ENCODE results near the gene CCDC183.

Gene CCDC183

DNA sequence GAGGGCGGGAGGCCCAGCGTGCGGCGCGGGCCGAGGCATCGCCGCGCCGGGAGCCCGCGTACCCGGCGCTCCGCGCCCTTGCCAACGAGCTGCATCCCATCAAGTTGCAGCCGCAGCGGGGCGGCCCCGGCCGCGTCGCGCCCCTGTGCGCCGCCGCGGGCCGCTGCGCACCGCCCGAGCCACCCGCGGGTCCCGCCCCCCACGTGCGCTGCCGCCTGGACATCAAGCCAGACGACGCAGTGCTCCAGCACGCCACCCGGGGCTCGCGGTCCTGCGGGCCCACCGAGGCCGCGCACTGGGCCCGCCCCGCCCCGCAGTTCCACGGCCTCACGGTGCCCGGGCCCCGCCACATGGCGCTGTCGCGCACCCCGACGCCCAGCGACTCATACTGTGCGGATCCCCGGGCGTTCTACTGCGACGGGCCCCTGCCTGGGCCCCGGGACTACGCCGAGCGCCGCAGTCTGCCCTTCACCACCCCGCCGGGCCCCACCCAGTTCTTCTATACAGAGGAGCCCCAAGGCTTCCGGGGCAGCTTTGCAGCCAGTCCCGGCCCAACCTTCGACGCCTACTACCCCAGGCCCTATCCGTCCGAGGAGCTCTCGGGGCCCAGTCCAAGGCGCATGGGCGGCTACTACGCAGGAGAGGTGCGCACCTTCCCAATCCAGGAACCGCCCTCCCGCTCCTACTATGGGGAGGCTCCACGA, 48.8 kb downstream of the CCDC183 start:
- Histone ChIP-seq H3K18ac (ENCODE audit: low read depth in 1 of 2, low read length in 2 of 2) (no peak overlapping the region), H3K27me3 (ENCODE audit: control insufficient read depth in 1 of 2, insufficient read depth in 1 of 2, low read length in 2 of 2) (peaks cover 0 to 22% of the 10 kb centered on the region in 2 experiments), H3K27ac (ENCODE audit: low read length, poor library complexity, severe bottlenecking) (no peak overlapping the region), H2BK12ac (ENCODE audit: low read length in 2 of 2) (no peak overlapping the region), H2AK5ac (ENCODE audit: low read length, severe bottlenecking) (no peak overlapping the region), H3K9me3 (ENCODE audit: control insufficient read depth, low read length) (no peaks in the 10 kb centered on the region), H3K4me2 (ENCODE audit: low read length, poor library complexity, severe bottlenecking) (no peak overlapping the region), H3K23ac (ENCODE audit: low read length in 2 of 2) (no peak overlapping the region), H3K4ac (ENCODE audit: low read depth in 1 of 2, low read length in 2 of 2) (no peak overlapping the region), H2BK15ac (ENCODE audit: low read depth, poor library complexity, severe bottlenecking) (no peak overlapping the region), H3K4me1 (ENCODE audit: control insufficient read depth, insufficient read depth, low read depth, low read length) (peaks cover 52% of the 10 kb centered on the region), H2BK5ac (ENCODE audit: low read depth, low read length, poor library complexity, severe bottlenecking) (no peak overlapping the region), H3K14ac (ENCODE audit: low read length in 2 of 2) (no peak overlapping the region), H2BK120ac (ENCODE audit: low read depth, low read length) (no peak overlapping the region), H2AFZ (ENCODE audit: low read depth, low read length) (no peak overlapping the region), H3K36me3 (ENCODE audit: control insufficient read depth in 1 of 2, insufficient read depth in 2 of 2, low read depth in 1 of 2, low read length in 2 of 2) (peaks cover 2 to 39% of the 10 kb centered on the region in 2 experiments), H4K91ac (ENCODE audit: low read length) (no peak overlapping the region), H3K9ac (ENCODE audit: low read length) (no peak overlapping the region), H3K4me3 (ENCODE audit: insufficient read depth in 1 of 2, low read depth in 1 of 2, low read length in 2 of 2) (no peak overlapping the region), H3K79me1 (replicated peaks; ENCODE audit: low read length, poor library complexity, severe bottlenecking) (peaks cover 14% of the 10 kb centered on the region), H4K8ac (ENCODE audit: low read length) (no peak overlapping the region)
- DNase-seq = no peak
- WGBS = 95% methylated on average over 64 of the region's 88 CpGs

DNA sequence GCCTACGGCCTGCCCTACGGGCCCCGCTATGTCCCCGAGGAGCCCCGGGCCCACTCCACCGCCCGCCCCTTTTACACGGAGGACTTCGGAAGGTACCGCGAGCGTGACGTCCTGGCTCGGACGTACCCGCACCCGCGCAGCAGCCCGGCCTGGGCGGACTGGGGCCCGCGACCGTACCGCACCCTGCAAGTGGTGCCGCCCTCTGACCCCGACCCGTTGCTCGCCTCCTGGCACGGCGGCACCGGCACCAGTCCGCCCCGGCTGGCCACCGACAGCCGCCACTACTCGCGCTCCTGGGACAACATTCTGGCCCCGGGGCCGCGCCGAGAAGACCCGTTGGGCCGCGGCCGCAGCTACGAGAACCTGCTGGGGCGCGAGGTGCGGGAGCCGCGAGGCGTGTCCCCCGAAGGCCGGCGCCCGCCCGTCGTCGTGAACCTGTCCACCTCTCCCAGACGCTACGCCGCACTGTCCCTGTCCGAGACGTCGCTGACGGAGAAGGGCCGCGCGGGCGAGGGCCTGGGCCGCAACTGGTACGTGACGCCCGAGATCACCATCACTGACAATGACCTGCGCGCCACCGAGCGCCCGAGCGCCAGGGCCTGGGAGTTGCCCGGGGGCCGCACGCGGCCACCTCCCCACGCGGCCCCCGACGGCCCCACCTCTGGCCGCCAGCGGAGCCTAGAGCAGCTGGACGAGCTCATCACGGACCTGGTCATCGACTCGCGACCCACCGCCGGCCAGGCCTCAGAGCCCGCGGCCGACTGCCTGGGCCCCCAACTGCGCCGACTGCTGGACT, 49.5 kb downstream of the CCDC183 start:
- peaks cover 52% of the 10 kb centered on the region for H3K4me1 ChIP-seq (ENCODE audit: control insufficient read depth, insufficient read depth, low read depth, low read length)
- H2AFZ ChIP-seq (ENCODE audit: low read depth, low read length) = no peak overlapping the region
- H3K4me3 ChIP-seq (ENCODE audit: insufficient read depth in 1 of 2, low read depth in 1 of 2, low read length in 2 of 2) = no peak overlapping the region
- H2BK15ac ChIP-seq (ENCODE audit: low read depth, poor library complexity, severe bottlenecking) = no peak overlapping the region
- H3K79me1 ChIP-seq (replicated peaks; ENCODE audit: low read length, poor library complexity, severe bottlenecking) = peaks cover 17% of the 10 kb centered on the region
- no peak overlapping the region for H2BK120ac ChIP-seq (ENCODE audit: low read depth, low read length)
- whole genome bisulfite sequencing = 90% methylated on average over 100 of the region's 102 CpGs
- H2BK12ac ChIP-seq (ENCODE audit: low read length in 2 of 2) = no peak overlapping the region
- H2AK5ac ChIP-seq (ENCODE audit: low read length, severe bottlenecking) = no peak overlapping the region
- H3K9me3 ChIP-seq (ENCODE audit: control insufficient read depth, low read length) = no peaks in the 10 kb centered on the region
- H3K27ac ChIP-seq (ENCODE audit: low read length, poor library complexity, severe bottlenecking) = no peak overlapping the region
- no peak overlapping the region for H3K23ac ChIP-seq (ENCODE audit: low read length in 2 of 2)
- H4K91ac ChIP-seq (ENCODE audit: low read length) = no peak overlapping the region
- H3K4ac ChIP-seq (ENCODE audit: low read depth in 1 of 2, low read length in 2 of 2) = no peak overlapping the region
- no peak overlapping the region for H3K18ac ChIP-seq (ENCODE audit: low read depth in 1 of 2, low read length in 2 of 2)
- peaks cover 0 to 22% of the 10 kb centered on the region in 2 experiments for H3K27me3 ChIP-seq (ENCODE audit: control insufficient read depth in 1 of 2, insufficient read depth in 1 of 2, low read length in 2 of 2)
- no peak for DNase-seq
- H3K9ac ChIP-seq (ENCODE audit: low read length) = no peak overlapping the region
- no peak overlapping the region for H3K14ac ChIP-seq (ENCODE audit: low read length in 2 of 2)
- peak overlapping the region; percentile 14 for H4K8ac ChIP-seq (ENCODE audit: low read length)
- H3K4me2 ChIP-seq (ENCODE audit: low read length, poor library complexity, severe bottlenecking) = no peak overlapping the region
- no peak overlapping the region for H2BK5ac ChIP-seq (ENCODE audit: low read depth, low read length, poor library complexity, severe bottlenecking)
- peaks cover 0 to 45% of the 10 kb centered on the region in 2 experiments for H3K36me3 ChIP-seq (ENCODE audit: control insufficient read depth in 1 of 2, insufficient read depth in 2 of 2, low read depth in 1 of 2, low read length in 2 of 2)

DNA sequence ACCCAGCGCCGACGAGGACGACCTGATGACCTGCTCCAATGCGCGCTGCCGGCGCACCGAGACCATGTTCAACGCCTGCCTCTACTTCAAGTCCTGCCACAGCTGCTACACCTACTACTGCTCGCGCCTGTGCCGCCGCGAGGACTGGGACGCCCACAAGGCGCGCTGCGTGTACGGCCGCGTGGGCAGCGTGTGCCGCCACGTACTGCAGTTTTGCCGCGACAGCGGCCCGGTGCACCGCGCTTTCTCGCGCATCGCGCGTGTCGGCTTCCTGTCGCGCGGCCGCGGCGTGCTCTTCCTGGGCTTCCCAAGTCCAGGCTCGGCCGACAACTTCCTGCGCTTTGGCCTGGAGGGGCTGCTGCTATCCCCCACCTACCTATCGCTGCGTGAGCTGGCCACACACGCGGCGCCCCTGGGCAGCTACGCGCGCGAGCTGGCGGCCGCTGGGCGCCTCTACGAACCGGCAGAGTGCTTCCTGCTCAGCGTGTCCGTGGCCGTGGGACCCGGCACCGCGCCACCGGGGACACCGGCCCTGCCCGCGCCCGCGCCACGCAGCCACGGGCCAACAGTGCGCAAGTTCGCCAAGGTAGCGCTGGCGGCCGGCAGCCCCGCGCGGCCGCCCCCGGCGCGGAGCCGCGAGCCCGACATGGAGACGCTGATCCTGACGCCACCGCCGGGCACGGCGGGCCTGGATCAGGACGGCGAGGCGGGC, 50.4 kb downstream of the CCDC183 start:
- Histone ChIP-seq H2AK5ac (ENCODE audit: low read length, severe bottlenecking) (no peak overlapping the region), H3K14ac (ENCODE audit: low read length in 2 of 2) (peak overlapping the region in 1 of 2 experiments; percentile 77), H2BK12ac (ENCODE audit: low read length in 2 of 2) (peak overlapping the region in 1 of 2 experiments; percentile 52), H3K18ac (ENCODE audit: low read depth in 1 of 2, low read length in 2 of 2) (peak overlapping the region; percentile 79 to 96), H2BK5ac (ENCODE audit: low read depth, low read length, poor library complexity, severe bottlenecking) (no peak overlapping the region), H4K8ac (ENCODE audit: low read length) (peak overlapping the region; percentile 78), H3K4me2 (ENCODE audit: low read length, poor library complexity, severe bottlenecking) (no peak overlapping the region), H4K91ac (ENCODE audit: low read length) (peak overlapping the region; percentile 70), H3K27ac (ENCODE audit: low read length, poor library complexity, severe bottlenecking) (no peak overlapping the region), H3K4ac (ENCODE audit: low read depth in 1 of 2, low read length in 2 of 2) (peak overlapping the region; percentile 60 to 76), H3K9me3 (ENCODE audit: control insufficient read depth, low read length) (no peaks in the 10 kb centered on the region), H3K23ac (ENCODE audit: low read length in 2 of 2) (peak overlapping the region in 1 of 2 experiments; percentile 86), H3K9ac (ENCODE audit: low read length) (no peak overlapping the region), H2BK120ac (ENCODE audit: low read depth, low read length) (no peak overlapping the region), H3K79me1 (replicated peaks; ENCODE audit: low read length, poor library complexity, severe bottlenecking) (peaks cover 24% of the 10 kb centered on the region), H3K4me3 (ENCODE audit: insufficient read depth in 1 of 2, low read depth in 1 of 2, low read length in 2 of 2) (peak overlapping the region in 1 of 2 experiments; percentile 35), H2AFZ (ENCODE audit: low read depth, low read length) (no peak overlapping the region), H3K27me3 (ENCODE audit: control insufficient read depth in 1 of 2, insufficient read depth in 1 of 2, low read length in 2 of 2) (peaks cover 0 to 22% of the 10 kb centered on the region in 2 experiments), H3K36me3 (ENCODE audit: control insufficient read depth in 1 of 2, insufficient read depth in 2 of 2, low read depth in 1 of 2, low read length in 2 of 2) (peaks cover 0 to 52% of the 10 kb centered on the region in 2 experiments), H2BK15ac (ENCODE audit: low read depth, poor library complexity, severe bottlenecking) (no peak overlapping the region), H3K4me1 (ENCODE audit: control insufficient read depth, insufficient read depth, low read depth, low read length) (peaks cover 52% of the 10 kb centered on the region)
- no peak for DNase-seq
- WGBS = 20% methylated on average over 77 of the region's 98 CpGs
